Calu3 (cell line): Measurements from ENCODE around the gene STAB2. TPM values are rescaled to one million over a fixed set of nuclear protein-coding genes. Genes with fewer than 3 reads are reported as not detected.

Experiments
- BruUV-seq: library from RNA; stranded (reverse); fragments of 400-500 nt; replicated peaks from 2 replicates; lab custom pipeline; 2021; lab: Mats Ljungman, UMichigan
- CTCF ChIA-PET: fragments of 300-600 bp; sonication (Branson Sonifier 250); formaldehyde crosslinking; loops from one replicate; lab custom pipeline; 2022; ENCODE audit warnings: antibody characterized with exemption; lab: Charles Lee
- DNase-seq: peaks from one replicate; pipeline ENCODE4 v3.0.0; 2022
- H3K27ac Mint-ChIP-seq: one replicate; pipeline ENCODE4 v1.8.0; 2022; ENCODE audit warnings: mixed read lengths; ENCODE audit not compliant: unreplicated experiment
- H3K27me3 Mint-ChIP-seq: one replicate; pipeline ENCODE4 v1.8.0; 2022; ENCODE audit warnings: mixed read lengths; ENCODE audit not compliant: unreplicated experiment
- H3K36me3 Mint-ChIP-seq: one replicate; pipeline ENCODE4 v1.8.0; 2022; ENCODE audit warnings: mild to moderate bottlenecking, moderate library complexity, mixed read lengths; ENCODE audit not compliant: insufficient read depth, unreplicated experiment
- H3K4me1 Mint-ChIP-seq: one replicate; pipeline ENCODE4 v1.8.0; 2022; ENCODE audit warnings: mild to moderate bottlenecking, low read depth, mixed read lengths; ENCODE audit not compliant: unreplicated experiment
- H3K4me3 Mint-ChIP-seq: one replicate; pipeline ENCODE4 v1.8.0; 2022; ENCODE audit warnings: mild to moderate bottlenecking, low read depth, moderate library complexity, mixed read lengths; ENCODE audit not compliant: unreplicated experiment
- H3K9me3 Mint-ChIP-seq: one replicate; pipeline ENCODE4 v1.8.0; 2022; ENCODE audit warnings: low read depth, mixed read lengths; ENCODE audit not compliant: unreplicated experiment
- intact Hi-C: fragments of 100-400 bp; cut with micrococcal nuclease; formaldehyde crosslinking; loops from one replicate; pipeline ENCODE4 v1.10.0; 2022; ENCODE audit not compliant: unreplicated experiment
- total RNA-seq: library from RNA; stranded (reverse); gene quantifications from 2 replicates; pipeline ENCODE4 v1.2.3, GENCODE V29; 2022
- TF ChIP-seq, protein P1 (sequence below): fragments of 200-600 bp; IDR thresholded peaks from one replicate; pipeline ENCODE4 v1.8.0; 2022; ENCODE audit warnings: antibody characterized with exemption; ENCODE audit not compliant: unreplicated experiment

The STAB2 gene
- total RNA-seq, 1 experiment from 2014 or later: not detected

DNA sequence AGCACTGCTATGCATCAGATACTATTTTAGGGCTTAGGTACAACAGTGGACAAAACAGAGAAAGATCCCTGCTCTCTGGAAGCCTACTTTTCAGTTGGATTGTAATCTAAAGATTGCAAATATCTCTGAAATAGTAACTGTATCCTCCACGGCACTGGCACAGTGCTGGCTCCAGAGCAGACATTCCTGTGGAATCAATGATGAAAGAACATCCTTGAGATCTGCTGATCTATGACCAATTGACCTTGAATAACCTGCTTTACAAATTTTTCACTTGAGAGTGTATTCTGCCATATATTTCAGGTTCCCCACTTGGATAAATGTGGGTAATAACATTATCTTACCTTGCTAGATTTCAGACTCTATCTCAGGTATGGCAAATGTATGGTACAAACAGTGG is 3.2 kb downstream of the STAB2 start:
- CTCF ChIA-PET: interaction anchor here (0.6 kb wide), 1 partner anchor 9 kb away, joined by 3 read pairs; no protein-coding TSS in a partner anchor
- no peak overlapping the region for H3K27ac Mint-ChIP-seq
- DNase-seq: no peak
- H3K36me3 Mint-ChIP-seq: no peaks in the 10 kb centered on the region
- H3K9me3 Mint-ChIP-seq: no peaks in the 10 kb centered on the region
- H3K27me3 Mint-ChIP-seq: peaks cover 39% of the 10 kb centered on the region
- H3K4me1 Mint-ChIP-seq: no peaks in the 10 kb centered on the region
- TF ChIP-seq, protein P1, sequence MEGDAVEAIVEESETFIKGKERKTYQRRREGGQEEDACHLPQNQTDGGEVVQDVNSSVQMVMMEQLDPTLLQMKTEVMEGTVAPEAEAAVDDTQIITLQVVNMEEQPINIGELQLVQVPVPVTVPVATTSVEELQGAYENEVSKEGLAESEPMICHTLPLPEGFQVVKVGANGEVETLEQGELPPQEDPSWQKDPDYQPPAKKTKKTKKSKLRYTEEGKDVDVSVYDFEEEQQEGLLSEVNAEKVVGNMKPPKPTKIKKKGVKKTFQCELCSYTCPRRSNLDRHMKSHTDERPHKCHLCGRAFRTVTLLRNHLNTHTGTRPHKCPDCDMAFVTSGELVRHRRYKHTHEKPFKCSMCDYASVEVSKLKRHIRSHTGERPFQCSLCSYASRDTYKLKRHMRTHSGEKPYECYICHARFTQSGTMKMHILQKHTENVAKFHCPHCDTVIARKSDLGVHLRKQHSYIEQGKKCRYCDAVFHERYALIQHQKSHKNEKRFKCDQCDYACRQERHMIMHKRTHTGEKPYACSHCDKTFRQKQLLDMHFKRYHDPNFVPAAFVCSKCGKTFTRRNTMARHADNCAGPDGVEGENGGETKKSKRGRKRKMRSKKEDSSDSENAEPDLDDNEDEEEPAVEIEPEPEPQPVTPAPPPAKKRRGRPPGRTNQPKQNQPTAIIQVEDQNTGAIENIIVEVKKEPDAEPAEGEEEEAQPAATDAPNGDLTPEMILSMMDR: no peak
- intact Hi-C loops: no loop called here
- no TSS peak for BruUV-seq
- H3K4me3 Mint-ChIP-seq: no peak overlapping the region

DNA sequence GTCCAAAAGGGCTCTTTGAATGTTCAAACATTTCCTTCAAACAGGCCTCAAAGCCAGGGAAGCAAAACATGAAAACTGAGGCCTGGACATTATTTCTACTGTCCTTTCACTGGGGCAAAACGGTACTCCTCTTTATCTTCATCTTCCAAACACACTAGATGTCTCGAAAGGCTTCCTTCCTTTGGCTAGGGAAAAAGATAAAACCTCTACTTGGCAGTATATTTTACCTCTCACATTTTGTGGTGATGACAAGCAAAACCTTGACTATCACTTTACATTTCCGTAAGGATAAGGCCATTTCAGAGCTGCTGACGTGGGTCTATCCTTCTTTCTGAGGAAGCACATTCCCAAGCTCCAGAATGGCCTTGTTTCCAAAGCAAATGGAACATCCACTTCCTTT is 9.9 kb downstream of the STAB2 start:
- Mint-ChIP-seq H3K27me3 (peaks cover 31% of the 10 kb centered on the region), H3K27ac (no peak overlapping the region), H3K36me3 (no peaks in the 10 kb centered on the region), H3K4me3 (no peak overlapping the region), H3K4me1 (no peaks in the 10 kb centered on the region), H3K9me3 (no peaks in the 10 kb centered on the region)
- intact Hi-C loops: no loop called here
- TF ChIP-seq, protein P1: no peak
- BruUV-seq: no TSS peak
- CTCF ChIA-PET: no interaction called here
- no peak for DNase-seq

DNA sequence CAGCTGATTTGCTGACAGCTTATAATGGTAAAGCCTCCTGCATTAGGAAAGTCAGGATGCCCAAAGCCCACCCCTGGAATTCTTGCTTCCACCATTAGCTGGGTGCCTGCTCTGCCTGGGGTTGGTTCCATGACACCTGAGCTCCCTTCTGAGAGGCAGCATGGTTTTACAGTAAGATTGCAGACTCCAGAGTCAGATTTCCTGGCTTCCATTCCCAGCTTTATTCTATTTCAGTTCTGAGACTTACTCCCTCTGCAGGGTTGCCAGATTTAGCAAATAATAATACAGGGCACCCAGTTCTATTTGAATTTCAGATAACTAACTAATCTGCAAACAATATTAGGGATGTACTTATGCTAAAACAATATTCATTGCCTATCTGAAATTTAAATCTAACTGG is 12.2 kb downstream of the STAB2 start:
- no peaks in the 10 kb centered on the region for H3K4me1 Mint-ChIP-seq
- TF ChIP-seq, protein P1: no peak
- no peak overlapping the region for H3K27ac Mint-ChIP-seq
- H3K9me3 Mint-ChIP-seq: no peaks in the 10 kb centered on the region
- H3K36me3 Mint-ChIP-seq: no peaks in the 10 kb centered on the region
- intact Hi-C loops: no loop called here
- DNase-seq: no peak
- H3K27me3 Mint-ChIP-seq: peaks cover 11% of the 10 kb centered on the region
- H3K4me3 Mint-ChIP-seq: no peak overlapping the region
- BruUV-seq: no TSS peak
- CTCF ChIA-PET: interaction anchor here (0.6 kb wide), 2 partner anchors 21 to 125 kb away, joined by 3 to 5 read pairs; no protein-coding TSS in a partner anchor

DNA sequence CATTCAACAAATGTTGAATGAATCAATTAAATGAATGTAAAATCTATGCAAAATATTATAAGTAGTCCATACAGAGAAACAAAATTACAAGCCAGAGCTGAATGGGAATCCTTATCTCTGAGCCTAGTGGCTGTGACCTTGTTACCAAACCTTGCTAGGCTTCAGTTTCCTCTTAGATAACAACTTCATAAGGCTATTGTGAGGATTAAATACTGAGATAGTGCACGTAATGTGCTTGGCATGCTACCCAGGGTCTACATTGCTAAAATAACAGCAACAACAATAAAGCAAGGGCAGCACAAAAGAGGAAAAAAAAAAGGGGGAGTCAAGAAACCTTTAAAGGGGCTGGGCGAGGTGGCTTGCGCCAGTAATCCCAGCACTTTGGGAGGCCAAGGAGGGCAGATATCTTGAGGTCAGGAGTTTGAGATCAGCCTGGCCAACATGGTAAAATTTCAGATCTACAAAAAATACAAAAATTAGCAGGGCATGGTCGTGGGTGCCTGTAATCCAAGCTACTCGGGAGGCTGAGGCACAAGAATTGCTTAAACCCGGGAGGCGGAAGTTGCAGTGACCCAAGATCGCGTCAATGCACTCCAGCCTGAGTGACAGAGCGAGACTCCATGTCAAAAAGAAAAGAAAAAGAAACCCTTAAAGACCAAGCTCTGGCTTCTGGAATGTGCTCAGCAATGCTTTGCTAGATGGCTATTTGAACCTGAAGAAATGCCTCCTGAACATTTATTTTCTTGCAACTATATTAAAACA is 14.1 kb downstream of the STAB2 start:
- CTCF ChIA-PET: no interaction called here
- H3K27ac Mint-ChIP-seq: no peak overlapping the region

More for the DNA sequence above, 14.1 kb downstream of the STAB2 start:
- peaks cover 9% of the 10 kb centered on the region for H3K27me3 Mint-ChIP-seq
- H3K36me3 Mint-ChIP-seq: no peaks in the 10 kb centered on the region
- H3K4me3 Mint-ChIP-seq: no peak overlapping the region
- DNase-seq: no peak
- H3K9me3 Mint-ChIP-seq: no peaks in the 10 kb centered on the region
- H3K4me1 Mint-ChIP-seq: no peaks in the 10 kb centered on the region
- BruUV-seq: no TSS peak
- intact Hi-C loops: no loop called here
- TF ChIP-seq, protein P1: no peak
